Transverse colon (tissue), 4 donors: ENCODE results near the gene PPP1R15B. TPM values are rescaled to one million over a fixed set of nuclear protein-coding genes. Genes with fewer than 3 reads are reported as not detected.
"Not testable (repeated sequence)": the region's sequence is repeated elsewhere in the genome, so short reads cannot be mapped to it uniquely, and the experiment has no call there.

Source experiments
- DNase-seq: peaks from one replicate; pipeline ENCODE4 v3.0.0-alpha.2; 2019
- H3K27ac ChIP-seq, 4 donors: fragments of 200-600 bp; sonication (generic); 2 replicates each; pipeline ENCODE4 v1.5.1; 2016 to 2018; ENCODE audit warnings: inconsistent platforms in 4 of 4
- H3K27me3 ChIP-seq: fragments of 200-600 bp; sonication (generic); 2 replicates; pipeline ENCODE4 v1.5.1; 2017; ENCODE audit warnings: inconsistent platforms
- H3K36me3 ChIP-seq, 4 donors: fragments of 200-600 bp; sonication (generic); 2 replicates each; pipeline ENCODE4 v1.5.1; 2017 to 2019; ENCODE audit warnings: inconsistent platforms in 4 of 4
- H3K4me1 ChIP-seq, 4 donors: fragments of 200-600 bp; sonication (generic); 2 replicates each; pipeline ENCODE4 v1.5.1; 2017 to 2020; ENCODE audit warnings: inconsistent platforms in 4 of 4
- H3K4me3 ChIP-seq, 4 donors: fragments of 200-600 bp; sonication (generic); 1 replicate in 1 of 4; 2 replicates in 3 of 4; pipeline versions ENCODE4 v1.5.1 to v1.6.1; 2017 to 2019; ENCODE audit warnings: inconsistent platforms in 4 of 4
- H3K9me3 ChIP-seq, 2 donors: fragments of 200-600 bp; sonication (generic); 2 replicates each; pipeline ENCODE4 v1.5.1; 2017 to 2019; ENCODE audit warnings: inconsistent platforms in 2 of 2
- CTCF ChIP-seq, 5 experiments: fragments of 200-600 bp in 3 of 5; fragments of 450-650 bp in 2 of 5; sonication (generic) in 3 of 5; IDR thresholded peaks; 1 replicate in 2 of 5; 2 replicates in 3 of 5; pipeline ENCODE4 v1.5.1; 2016 to 2017; ENCODE audit warnings: antibody characterized with exemption in 5 of 5, inconsistent platforms in 3 of 5, mild to moderate bottlenecking in 2 of 5, moderate library complexity in 1 of 5
- EP300 ChIP-seq: sonication (generic); formaldehyde crosslinking; IDR thresholded peaks from one replicate; pipeline ENCODE4 v1.6.1; 2017; ENCODE audit warnings: antibody characterized with exemption, low read depth
- POLR2A ChIP-seq: fragments of 450-650 bp; IDR thresholded peaks from one replicate; pipeline ENCODE4 v1.6.1; 2016; ENCODE audit warnings: antibody characterized with exemption, mild to moderate bottlenecking, moderate library complexity
- POLR2AphosphoS5 ChIP-seq, 3 donors: sonication (generic); formaldehyde crosslinking; IDR thresholded peaks; one replicate each; pipeline ENCODE4 v1.6.1; 2016; ENCODE audit warnings: antibody characterized with exemption in 3 of 3
- WGBS, 2 donors: methylation state at CpG; one replicate each; pipeline ENCODE4 v1.1.5; 2018; ENCODE audit warnings: low coverage in 1 of 2; 5-methylcytosine and 5-hydroxymethylcytosine counted together
- in situ Hi-C, 4 donors: fragments of 200-750 bp; cut with MboI; loops; one replicate each; pipeline versions ENCODE4 v1.15.0 to v1.15.1; 2017; ENCODE audit warnings: low sequenced_read_pairs in 3 of 4, low pct_ligation_motif_present in 1 of 4, low pct_unique_long_range_greater_than_20kb in 1 of 4
- intact Hi-C: fragments of 100-400 bp; cut with DNase I; formaldehyde crosslinking; loops from one replicate; pipeline ENCODE4 v1.15.1; 2023; ENCODE audit warnings: low total_unique reads
- total RNA-seq, 4 donors: library from RNA; depleted of rRNA; stranded (reverse); fragments of >200 nt; gene quantifications; one replicate each; pipeline ENCODE4 v1.1.0, GENCODE V29; 2016

PPP1R15B gene
- total RNA-seq, 4 donors from 2014 or later, result 30.8 to 74.2 (median 54.5) TPM

GRCh38 chr1:204424621-204425020 lies 13.0 kb upstream of the PPP1R15B start:
- DNase-seq, result no peak
- no peak for TF ChIP-seq POLR2AphosphoS5 (IDR thresholded peaks at IDR 0.05)
- no peak for TF ChIP-seq POLR2A
- TF ChIP-seq EP300, result no peak
- TF ChIP-seq CTCF (IDR thresholded peaks at IDR 0.05), result no peak
- H3K36me3 ChIP-seq, result peaks cover 0 to 49% (median 17%) of the 10 kb centered on the region in 4 donors

DNA sequence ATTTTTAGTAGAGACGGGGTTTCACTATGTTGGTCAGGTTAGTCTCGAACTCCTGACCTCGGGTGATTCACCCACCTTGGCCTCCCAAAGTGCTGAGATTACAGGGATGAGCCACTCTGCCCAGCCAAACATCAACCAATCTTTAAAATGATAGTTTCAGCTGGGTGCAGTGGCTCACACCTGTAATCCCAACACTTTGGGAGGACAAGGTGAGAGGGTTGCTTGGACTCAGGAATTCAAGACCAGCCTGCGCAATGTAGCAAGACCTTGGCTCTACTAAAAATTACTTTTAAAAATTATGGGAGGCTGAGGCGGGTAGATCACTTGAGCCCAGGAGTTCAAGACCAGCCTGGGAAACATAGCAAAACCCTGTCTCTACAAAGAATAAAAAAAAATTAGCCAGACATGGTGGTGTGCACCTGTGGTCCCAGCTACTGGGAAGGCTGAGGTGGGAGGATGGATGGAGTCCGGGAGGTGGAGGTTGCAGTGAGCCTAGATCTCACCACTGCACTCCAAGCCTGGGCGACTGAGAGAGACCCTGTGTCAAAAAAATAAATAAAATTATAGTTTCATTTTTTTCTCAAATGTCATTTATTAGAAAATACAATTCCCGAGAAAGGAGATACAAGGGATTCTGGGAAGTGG lies 10.6 kb upstream of the PPP1R15B start:
- in situ Hi-C loops, DNase-seq, intact Hi-C loops, H3K27me3 ChIP-seq, H3K4me3 ChIP-seq, H3K9me3 ChIP-seq: not testable (repeated sequence)
- Histone ChIP-seq H3K4me1 (peaks cover 3 to 21% (median 17%) of the 10 kb centered on the region in 4 donors), H3K27ac (peak overlapping the region in 3 of 4 donors; percentile 8 to 31 (median 14)), H3K36me3 (peaks cover 0 to 32% (median 14%) of the 10 kb centered on the region in 4 donors)
- WGBS, 2 donors, result 85 to 87% methylated on average over 4 to 8 of the region's 8 CpGs

More at GRCh38 chr1:204424621-204425020, 13.0 kb upstream of the PPP1R15B start:
- in situ Hi-C loops (loop anchor here in 1 of 4 donors (25.0 kb wide), 1 partner anchor 388 kb away; no protein-coding TSS in a partner anchor), intact Hi-C loops (no loop called here)
- no peak overlapping the region for H3K4me3 ChIP-seq
- 94% methylated on average over 10 of the region's 10 CpGs; no CpG with 5 or more reads in 1 of the 2 donors for WGBS, 2 donors
- no peak overlapping the region for H3K27ac ChIP-seq
- H3K9me3 ChIP-seq, result no peaks in the 10 kb centered on the region
- no peaks in the 10 kb centered on the region for H3K27me3 ChIP-seq
- H3K4me1 ChIP-seq, result no peaks in the 10 kb centered on the region

GRCh38 chr1:204421441-204421840 lies 9.8 kb upstream of the PPP1R15B start:
- TF ChIP-seq POLR2A (no peak), EP300 (no peak), POLR2AphosphoS5 (IDR thresholded peaks at IDR 0.05) (no peak), CTCF (IDR thresholded peaks at IDR 0.05) (no peak)
- peaks cover 4 to 28% (median 23%) of the 10 kb centered on the region in 4 donors for H3K4me1 ChIP-seq
- H3K4me3 ChIP-seq, result no peak overlapping the region
- in situ Hi-C loops, result no loop called here
- DNase-seq, result no peak
- H3K36me3 ChIP-seq, result peaks cover 0 to 24% (median 11%) of the 10 kb centered on the region in 4 donors
- 84 to 100% methylated on average over 1 of the region's 1 CpG for WGBS, 2 donors
- H3K9me3 ChIP-seq, result no peaks in the 10 kb centered on the region
- H3K27ac ChIP-seq, result no peak overlapping the region
- no peaks in the 10 kb centered on the region for H3K27me3 ChIP-seq
- intact Hi-C loops, result no loop called here

- in situ Hi-C loops, result no loop called here
- TF ChIP-seq POLR2AphosphoS5 (IDR thresholded peaks at IDR 0.05), result no peak
- TF ChIP-seq CTCF (IDR thresholded peaks at IDR 0.05), result no peak
- Histone ChIP-seq H3K9me3 (no peaks in the 10 kb centered on the region), H3K36me3 (peaks cover 0 to 16% (median 7%) of the 10 kb centered on the region in 4 donors), H3K27me3 (no peaks in the 10 kb centered on the region), H3K4me3 (no peak overlapping the region), H3K27ac (peak overlapping the region in 1 of 4 donors; percentile 33), H3K4me1 (peaks cover 4 to 31% (median 23%) of the 10 kb centered on the region in 4 donors)
- 70 to 84% methylated on average over 4 to 7 of the region's 7 CpGs for WGBS, 2 donors
- intact Hi-C loops, result no loop called here
- no peak for DNase-seq
Observed at GRCh38 chr1:204420039-204421004, 8.7 kb upstream of the PPP1R15B start.
